IMR-90 (cell line): ENCODE data around the gene TTC7B.

Experiments used
- BHLHE40 ChIP-seq: fragments of 150-350 bp; IDR thresholded peaks from 2 replicates; pipeline ENCODE4 v1.6.1; 2016; ENCODE audit warnings: mild to moderate bottlenecking, low read depth, low read length
- CEBPB ChIP-seq: IDR thresholded peaks from 2 replicates; pipeline ENCODE4 v1.6.1; 2012; ENCODE audit warnings: low read depth, low read length, improper control_type of control experiment
- ELK1 ChIP-seq: fragments of 150-350 bp; IDR thresholded peaks from 2 replicates; pipeline ENCODE4 v1.6.1; 2016; ENCODE audit warnings: low read depth, mild to moderate bottlenecking, low read length, moderate library complexity, borderline replicate concordance
- FOS ChIP-seq: fragments of 150-350 bp; IDR thresholded peaks from 2 replicates; pipeline ENCODE4 v1.6.1; 2016; ENCODE audit warnings: low read depth, low read length
- MAFK ChIP-seq: IDR thresholded peaks from 2 replicates; pipeline ENCODE4 v1.6.1; 2012; ENCODE audit warnings: low read depth, low read length, improper control_type of control experiment
- MAZ ChIP-seq: IDR thresholded peaks from 2 replicates; pipeline ENCODE4 v1.6.1; 2012; ENCODE audit warnings: low read depth, mild to moderate bottlenecking, low read length, improper control_type of control experiment, moderate library complexity, borderline replicate concordance
- MXI1 ChIP-seq: IDR thresholded peaks from 2 replicates; pipeline ENCODE4 v1.6.1; 2012; ENCODE audit warnings: low read depth, mild to moderate bottlenecking, low read length, moderate library complexity, borderline replicate concordance
- POLR2A ChIP-seq: IDR thresholded peaks from 2 replicates; pipeline ENCODE4 v1.6.1; 2012; ENCODE audit warnings: mild to moderate bottlenecking, low read depth, low read length
- RAD21 ChIP-seq: IDR thresholded peaks from 2 replicates; pipeline ENCODE4 v1.6.1; 2012; ENCODE audit warnings: low read length, improper control_type of control experiment
- RFX5 ChIP-seq: IDR thresholded peaks from 2 replicates; pipeline ENCODE4 v1.8.0; 2012; ENCODE audit warnings: low read depth, mild to moderate bottlenecking, low read length, moderate library complexity
- SMC3 ChIP-seq: fragments of 150-350 bp; IDR thresholded peaks from 2 replicates; pipeline ENCODE4 v1.6.1; 2016; ENCODE audit warnings: low read depth, mild to moderate bottlenecking, antibody characterized with exemption, low read length, moderate library complexity
- TF ChIP-seq, protein P1 (sequence below): conservative IDR thresholded peaks from 2 replicates; pipeline ENCODE4 v1.5.1; 2012; ENCODE audit warnings: mild to moderate bottlenecking, low read depth, low read length, improper control_type of control experiment
- TF ChIP-seq, protein P2 (sequence below): fragments of 150-350 bp; IDR thresholded peaks from 2 replicates; pipeline ENCODE4 v1.6.1; 2017; ENCODE audit warnings: mild to moderate bottlenecking, antibody characterized with exemption, low read length, low read depth

- TF ChIP-seq POLR2A (no peak), CEBPB (no peak), SMC3 (no peak), RAD21 (no peak), MAZ (no peak), MAFK (no peak), RFX5 (no peak), ELK1 (no peak), FOS (no peak), BHLHE40 (no peak), MXI1 (no peak)
- TF ChIP-seq, protein P1, sequence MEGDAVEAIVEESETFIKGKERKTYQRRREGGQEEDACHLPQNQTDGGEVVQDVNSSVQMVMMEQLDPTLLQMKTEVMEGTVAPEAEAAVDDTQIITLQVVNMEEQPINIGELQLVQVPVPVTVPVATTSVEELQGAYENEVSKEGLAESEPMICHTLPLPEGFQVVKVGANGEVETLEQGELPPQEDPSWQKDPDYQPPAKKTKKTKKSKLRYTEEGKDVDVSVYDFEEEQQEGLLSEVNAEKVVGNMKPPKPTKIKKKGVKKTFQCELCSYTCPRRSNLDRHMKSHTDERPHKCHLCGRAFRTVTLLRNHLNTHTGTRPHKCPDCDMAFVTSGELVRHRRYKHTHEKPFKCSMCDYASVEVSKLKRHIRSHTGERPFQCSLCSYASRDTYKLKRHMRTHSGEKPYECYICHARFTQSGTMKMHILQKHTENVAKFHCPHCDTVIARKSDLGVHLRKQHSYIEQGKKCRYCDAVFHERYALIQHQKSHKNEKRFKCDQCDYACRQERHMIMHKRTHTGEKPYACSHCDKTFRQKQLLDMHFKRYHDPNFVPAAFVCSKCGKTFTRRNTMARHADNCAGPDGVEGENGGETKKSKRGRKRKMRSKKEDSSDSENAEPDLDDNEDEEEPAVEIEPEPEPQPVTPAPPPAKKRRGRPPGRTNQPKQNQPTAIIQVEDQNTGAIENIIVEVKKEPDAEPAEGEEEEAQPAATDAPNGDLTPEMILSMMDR, result no peak
- TF ChIP-seq, protein P2, sequence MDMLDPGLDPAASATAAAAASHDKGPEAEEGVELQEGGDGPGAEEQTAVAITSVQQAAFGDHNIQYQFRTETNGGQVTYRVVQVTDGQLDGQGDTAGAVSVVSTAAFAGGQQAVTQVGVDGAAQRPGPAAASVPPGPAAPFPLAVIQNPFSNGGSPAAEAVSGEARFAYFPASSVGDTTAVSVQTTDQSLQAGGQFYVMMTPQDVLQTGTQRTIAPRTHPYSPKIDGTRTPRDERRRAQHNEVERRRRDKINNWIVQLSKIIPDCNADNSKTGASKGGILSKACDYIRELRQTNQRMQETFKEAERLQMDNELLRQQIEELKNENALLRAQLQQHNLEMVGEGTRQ, result no peak
Measured at GRCh38 chr14:90533591-90534021, 282.6 kb downstream of the TTC7B start.
